Measurements from ENCODE around the gene TENM3.

The TENM3 gene

DNA sequence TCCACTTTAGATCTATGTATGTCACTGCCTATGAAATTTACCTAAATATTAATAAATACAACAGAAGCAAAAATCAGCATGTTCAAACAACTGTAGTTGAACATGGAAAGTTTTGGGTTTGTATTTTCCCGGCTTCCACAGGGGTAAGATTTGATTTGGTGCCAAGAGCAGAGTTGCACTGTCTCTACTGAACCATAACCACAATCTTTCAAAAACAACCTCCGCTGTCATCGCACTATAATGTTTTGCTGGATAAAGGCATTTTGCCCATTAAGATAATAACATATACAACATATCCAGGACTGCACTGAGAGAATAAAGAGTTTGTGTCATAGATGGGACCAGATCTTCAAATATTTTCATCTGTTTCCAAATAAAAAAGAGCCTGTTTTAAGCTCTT lies 94.9 kb downstream of the TENM3 start:
- no peak for DNase-seq (ENCODE audit: low spot score)
- no peak for TF ChIP-seq CTCF (conservative IDR thresholded peaks at IDR 0.05; ENCODE audit: low read depth)
- POLR2A ChIA-PET (ENCODE audit: low non-redundant PET) = no interaction called here

DNA sequence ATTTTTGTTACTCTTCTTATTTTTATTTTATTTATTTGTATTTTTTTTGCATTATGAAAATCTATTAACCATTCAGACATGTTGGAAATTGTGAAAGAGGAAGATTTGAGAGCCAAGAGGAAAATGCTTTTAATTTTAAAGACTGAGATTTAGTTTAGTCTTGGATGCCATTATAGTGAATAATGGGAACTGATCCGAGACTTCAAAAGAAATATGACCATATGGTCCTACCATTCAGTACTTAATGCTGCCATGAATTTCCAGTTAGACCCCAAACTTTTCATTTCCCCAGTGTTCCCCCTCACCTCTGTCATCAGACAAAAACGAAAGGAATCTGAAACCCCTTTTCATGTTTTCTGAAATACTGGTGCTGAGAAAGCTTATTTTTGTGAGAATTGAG lies 95.5 kb downstream of the TENM3 start:
- ChIA-PET CTCF (interaction anchor here (0.6 kb wide), 1 partner anchor 537 kb away, joined by 4 read pairs; no protein-coding TSS in a partner anchor), POLR2A (ENCODE audit: low non-redundant PET) (no interaction called here)
- TF ChIP-seq CTCF (conservative IDR thresholded peaks at IDR 0.05; ENCODE audit: low read depth) = no peak
- DNase-seq (ENCODE audit: low spot score) = no peak
- H3K27ac ChIP-seq = no peak overlapping the region

More for the DNA sequence above, 94.9 kb downstream of the TENM3 start:
- H3K27ac ChIP-seq = no peak overlapping the region
- CTCF ChIA-PET = no interaction called here

DNA sequence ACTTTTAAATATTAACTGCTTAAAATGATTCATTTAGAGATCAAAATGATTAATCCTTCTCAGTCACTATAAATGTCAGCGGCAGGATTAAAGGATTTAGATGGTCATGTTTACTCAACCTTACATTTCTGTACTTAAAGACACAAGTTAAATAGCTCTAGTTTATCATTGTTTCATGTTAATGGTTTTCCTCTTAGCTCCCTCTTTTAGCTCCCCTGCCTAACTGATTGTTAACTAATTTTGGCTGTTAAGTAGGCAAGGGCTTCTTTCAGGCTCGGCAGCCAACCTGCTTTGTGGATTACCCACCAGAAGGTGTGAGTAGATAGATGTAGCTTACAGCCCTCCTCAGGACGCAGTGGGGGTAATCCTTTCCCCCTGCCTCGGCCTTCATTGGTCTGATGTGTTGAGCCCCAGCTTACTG lies 96.0 kb downstream of the TENM3 start:
- CTCF ChIA-PET = interaction anchor here (0.7 kb wide), 1 partner anchor 512 kb away, joined by 3 read pairs; no protein-coding TSS in a partner anchor
- H3K27ac ChIP-seq = no peak overlapping the region
- no peak for DNase-seq (ENCODE audit: low spot score)
- TF ChIP-seq CTCF (conservative IDR thresholded peaks at IDR 0.05; ENCODE audit: low read depth) = no peak
- POLR2A ChIA-PET (ENCODE audit: low non-redundant PET) = no interaction called here

DNA sequence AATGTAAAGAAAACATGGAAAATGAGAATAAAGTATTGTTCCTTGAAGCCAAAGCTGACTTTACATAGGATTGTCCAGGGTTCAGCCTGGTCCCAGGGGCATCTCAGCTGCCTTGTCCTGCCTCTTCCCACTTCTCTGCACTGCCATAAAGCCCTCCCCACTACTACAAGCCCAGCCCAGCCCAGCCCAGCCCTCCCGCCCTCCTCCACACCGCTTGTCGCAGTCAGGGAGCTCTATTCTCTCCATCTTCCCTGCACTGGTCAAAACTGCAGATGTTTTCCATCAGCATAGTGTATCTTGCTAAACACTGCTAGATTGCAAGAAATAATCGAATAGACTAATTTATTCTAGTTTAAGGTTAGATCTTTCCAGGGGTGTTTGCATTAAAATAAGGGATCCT lies 100.3 kb downstream of the TENM3 start:
- no peak for DNase-seq (ENCODE audit: low spot score)
- ChIA-PET CTCF (no interaction called here), POLR2A (ENCODE audit: low non-redundant PET) (no interaction called here)
- TF ChIP-seq CTCF (conservative IDR thresholded peaks at IDR 0.05; ENCODE audit: low read depth) = no peak
- H3K27ac ChIP-seq = no peak overlapping the region

DNA sequence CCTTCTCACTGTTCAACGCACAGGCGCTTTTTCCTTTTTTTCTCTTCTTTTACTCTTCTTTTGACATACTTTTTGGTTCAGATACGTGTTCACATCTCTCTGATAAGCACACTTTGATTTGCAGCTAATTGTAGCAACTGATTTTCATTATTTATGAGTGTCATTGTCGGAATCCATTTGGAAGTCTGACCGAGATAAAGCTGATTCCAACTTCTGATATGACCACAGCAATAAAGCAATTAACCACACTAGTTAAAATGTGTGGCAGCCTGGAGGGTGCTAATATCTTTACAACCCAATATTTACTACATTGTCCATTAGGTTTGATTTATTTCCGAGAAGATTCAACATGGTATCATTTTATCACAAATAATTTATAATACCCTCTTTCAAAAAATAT lies 101.8 kb downstream of the TENM3 start:
- CTCF ChIA-PET = interaction anchor here (0.5 kb wide), 1 partner anchor 405 kb away, joined by 4 read pairs; no protein-coding TSS in a partner anchor
- POLR2A ChIA-PET (ENCODE audit: low non-redundant PET) = no interaction called here
- DNase-seq (ENCODE audit: low spot score) = no peak
- H3K27ac ChIP-seq = no peak overlapping the region
- no peak for TF ChIP-seq CTCF (conservative IDR thresholded peaks at IDR 0.05; ENCODE audit: low read depth)

DNA sequence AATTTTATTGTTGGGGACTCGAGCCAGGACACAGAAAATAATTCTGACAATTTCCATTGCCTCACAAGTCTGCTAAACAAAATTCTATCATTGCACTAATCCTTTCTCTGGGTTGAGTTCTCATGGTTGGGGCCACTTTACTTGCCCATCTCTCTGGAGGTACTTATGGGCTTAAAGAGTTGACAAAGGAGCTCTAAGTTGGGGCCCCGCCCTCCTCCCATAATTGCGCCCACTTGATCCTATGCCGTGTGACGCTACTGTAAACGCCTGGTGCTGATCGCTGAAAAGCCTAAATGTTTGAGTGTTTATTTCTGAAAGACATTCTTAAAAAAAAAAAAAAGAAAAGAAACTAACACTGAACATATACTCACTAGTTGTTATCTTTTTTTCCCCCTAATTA lies 103.0 kb downstream of the TENM3 start:
- no peak for DNase-seq (ENCODE audit: low spot score)
- TF ChIP-seq CTCF (conservative IDR thresholded peaks at IDR 0.05; ENCODE audit: low read depth) = no peak
- ChIA-PET POLR2A (ENCODE audit: low non-redundant PET) (no interaction called here), CTCF (interaction anchor here (0.6 kb wide), 2 partner anchors 10 to 145 kb away, joined by 3 read pairs; no protein-coding TSS in a partner anchor)
- no peak overlapping the region for H3K27ac ChIP-seq

Data from RWPE1 (cell line).